ENCODE data around the gene TANGO6.

The TANGO6 gene

GRCh38 chr16:69108064-69108904 lies 265.0 kb downstream of the TANGO6 start:
- Histone ChIP-seq H3K9me3 (ENCODE audit: severe bottlenecking) (no peaks in the 10 kb centered on the region), H3K4me3 (ENCODE audit: severe bottlenecking) (peak overlapping the region; percentile 50), H3K27ac (ENCODE audit: poor library complexity, severe bottlenecking) (peak overlapping the region; percentile 47), H3K27me3 (ENCODE audit: insufficient read depth, poor library complexity, severe bottlenecking) (no peaks in the 10 kb centered on the region), H3K36me3 (ENCODE audit: low read depth) (peaks cover 33% of the 10 kb centered on the region), H3K4me1 (ENCODE audit: insufficient read depth, poor library complexity, severe bottlenecking) (no peaks in the 10 kb centered on the region)
- DNase-seq (ENCODE audit: low spot score) (no peak), ATAC-seq (ENCODE audit: low read depth) (0 out of 3 replicates have a peak, but pooled peaks have one; percentile 12)
- no peak for TF ChIP-seq CTCF (IDR thresholded peaks at IDR 0.05; ENCODE audit: poor library complexity, severe bottlenecking)

- Histone ChIP-seq H3K4me1 (ENCODE audit: insufficient read depth, poor library complexity, severe bottlenecking) (no peaks in the 10 kb centered on the region), H3K36me3 (ENCODE audit: low read depth) (peaks cover 35% of the 10 kb centered on the region), H3K4me3 (ENCODE audit: severe bottlenecking) (no peak overlapping the region), H3K9me3 (ENCODE audit: severe bottlenecking) (no peaks in the 10 kb centered on the region), H3K27ac (ENCODE audit: poor library complexity, severe bottlenecking) (peak overlapping the region; percentile 47), H3K27me3 (ENCODE audit: insufficient read depth, poor library complexity, severe bottlenecking) (no peaks in the 10 kb centered on the region)
- no peak for TF ChIP-seq CTCF (IDR thresholded peaks at IDR 0.05; ENCODE audit: poor library complexity, severe bottlenecking)
- DNase-seq (ENCODE audit: low spot score): no peak
- ATAC-seq (ENCODE audit: low read depth): no peak
These were observed 265.5 kb downstream of the TANGO6 start for GRCh38 chr16:69108905-69109252.

- peaks cover 43% of the 10 kb centered on the region for H3K36me3 ChIP-seq (ENCODE audit: low read depth)
- H3K4me3 ChIP-seq (ENCODE audit: severe bottlenecking): no peak overlapping the region
- H3K27ac ChIP-seq (ENCODE audit: poor library complexity, severe bottlenecking): no peak overlapping the region
- H3K9me3 ChIP-seq (ENCODE audit: severe bottlenecking): no peaks in the 10 kb centered on the region
- no peaks in the 10 kb centered on the region for H3K27me3 ChIP-seq (ENCODE audit: insufficient read depth, poor library complexity, severe bottlenecking)
- no peaks in the 10 kb centered on the region for H3K4me1 ChIP-seq (ENCODE audit: insufficient read depth, poor library complexity, severe bottlenecking)
- no peak for TF ChIP-seq CTCF (IDR thresholded peaks at IDR 0.05; ENCODE audit: poor library complexity, severe bottlenecking)
- peak; percentile 60 for DNase-seq (ENCODE audit: low spot score)
- ATAC-seq (ENCODE audit: low read depth): no peak
These were observed 266.3 kb downstream of the TANGO6 start for GRCh38 chr16:69109486-69110270.

GRCh38 chr16:69110406-69110805 lies 267.1 kb downstream of the TANGO6 start:
- DNase-seq (ENCODE audit: low spot score) (no peak), ATAC-seq (ENCODE audit: low read depth) (no peak)
- Histone ChIP-seq H3K27ac (ENCODE audit: poor library complexity, severe bottlenecking) (no peak overlapping the region), H3K4me1 (ENCODE audit: insufficient read depth, poor library complexity, severe bottlenecking) (no peaks in the 10 kb centered on the region), H3K4me3 (ENCODE audit: severe bottlenecking) (no peak overlapping the region), H3K36me3 (ENCODE audit: low read depth) (peaks cover 50% of the 10 kb centered on the region), H3K27me3 (ENCODE audit: insufficient read depth, poor library complexity, severe bottlenecking) (no peaks in the 10 kb centered on the region), H3K9me3 (ENCODE audit: severe bottlenecking) (no peaks in the 10 kb centered on the region)
- no peak for TF ChIP-seq CTCF (IDR thresholded peaks at IDR 0.05; ENCODE audit: poor library complexity, severe bottlenecking)
